ENCODE measurements around the gene MGAT5.

MGAT5 gene

DNA sequence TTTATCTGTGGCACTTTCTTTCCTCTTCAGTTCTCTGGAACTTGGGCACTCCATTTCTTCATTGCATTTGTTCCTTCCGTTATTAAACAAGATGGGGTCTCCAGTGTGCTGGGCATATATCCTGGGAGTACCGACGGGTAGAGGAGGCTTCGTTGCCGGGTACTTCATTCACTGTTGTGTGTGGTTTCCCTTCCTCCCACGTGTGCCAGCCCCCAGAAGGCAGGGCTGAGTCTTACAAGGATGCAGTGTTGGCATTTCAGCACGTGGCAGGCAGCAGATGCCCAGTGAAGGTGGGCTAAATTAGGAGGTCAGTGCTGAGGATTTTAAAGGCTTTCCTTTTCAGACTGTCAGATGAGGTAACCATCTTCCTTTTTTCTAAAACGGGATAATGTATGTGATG, 58.6 kb downstream of the MGAT5 start:
- ATAC-seq = no peak
- TF ChIP-seq ZNF70 (CRISPR knock-in tag; IDR thresholded peaks at IDR 0.05) = no peak
- TF ChIP-seq CSDC2 (CRISPR knock-in tag; IDR thresholded peaks at IDR 0.05) = no peak
- TF ChIP-seq, protein P1, sequence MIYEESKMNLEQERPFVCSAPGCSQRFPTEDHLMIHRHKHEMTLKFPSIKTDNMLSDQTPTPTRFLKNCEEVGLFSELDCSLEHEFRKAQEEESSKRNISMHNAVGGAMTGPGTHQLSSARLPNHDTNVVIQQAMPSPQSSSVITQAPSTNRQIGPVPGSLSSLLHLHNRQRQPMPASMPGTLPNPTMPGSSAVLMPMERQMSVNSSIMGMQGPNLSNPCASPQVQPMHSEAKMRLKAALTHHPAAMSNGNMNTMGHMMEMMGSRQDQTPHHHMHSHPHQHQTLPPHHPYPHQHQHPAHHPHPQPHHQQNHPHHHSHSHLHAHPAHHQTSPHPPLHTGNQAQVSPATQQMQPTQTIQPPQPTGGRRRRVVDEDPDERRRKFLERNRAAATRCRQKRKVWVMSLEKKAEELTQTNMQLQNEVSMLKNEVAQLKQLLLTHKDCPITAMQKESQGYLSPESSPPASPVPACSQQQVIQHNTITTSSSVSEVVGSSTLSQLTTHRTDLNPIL (CRISPR knock-in tag; IDR thresholded peaks at IDR 0.05; ENCODE audit: low read depth) = no peak
- no peak for TF ChIP-seq ZFP30 (CRISPR knock-in tag; IDR thresholded peaks at IDR 0.05)
- no peak for TF ChIP-seq ESRRG (CRISPR knock-in tag; IDR thresholded peaks at IDR 0.05)
- TF ChIP-seq, protein P2, sequence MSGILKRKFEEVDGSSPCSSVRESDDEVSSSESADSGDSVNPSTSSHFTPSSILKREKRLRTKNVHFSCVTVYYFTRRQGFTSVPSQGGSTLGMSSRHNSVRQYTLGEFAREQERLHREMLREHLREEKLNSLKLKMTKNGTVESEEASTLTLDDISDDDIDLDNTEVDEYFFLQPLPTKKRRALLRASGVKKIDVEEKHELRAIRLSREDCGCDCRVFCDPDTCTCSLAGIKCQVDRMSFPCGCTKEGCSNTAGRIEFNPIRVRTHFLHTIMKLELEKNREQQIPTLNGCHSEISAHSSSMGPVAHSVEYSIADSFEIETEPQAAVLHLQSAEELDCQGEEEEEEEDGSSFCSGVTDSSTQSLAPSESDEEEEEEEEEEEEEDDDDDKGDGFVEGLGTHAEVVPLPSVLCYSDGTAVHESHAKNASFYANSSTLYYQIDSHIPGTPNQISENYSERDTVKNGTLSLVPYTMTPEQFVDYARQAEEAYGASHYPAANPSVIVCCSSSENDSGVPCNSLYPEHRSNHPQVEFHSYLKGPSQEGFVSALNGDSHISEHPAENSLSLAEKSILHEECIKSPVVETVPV (CRISPR knock-in tag; IDR thresholded peaks at IDR 0.05) = no peak
- TF ChIP-seq ARNTL (CRISPR knock-in tag; IDR thresholded peaks at IDR 0.05; ENCODE audit: borderline replicate concordance, low read depth) = no peak
- no peak for TF ChIP-seq ZNF8 (CRISPR knock-in tag; IDR thresholded peaks at IDR 0.05)
- TF ChIP-seq, protein P3, sequence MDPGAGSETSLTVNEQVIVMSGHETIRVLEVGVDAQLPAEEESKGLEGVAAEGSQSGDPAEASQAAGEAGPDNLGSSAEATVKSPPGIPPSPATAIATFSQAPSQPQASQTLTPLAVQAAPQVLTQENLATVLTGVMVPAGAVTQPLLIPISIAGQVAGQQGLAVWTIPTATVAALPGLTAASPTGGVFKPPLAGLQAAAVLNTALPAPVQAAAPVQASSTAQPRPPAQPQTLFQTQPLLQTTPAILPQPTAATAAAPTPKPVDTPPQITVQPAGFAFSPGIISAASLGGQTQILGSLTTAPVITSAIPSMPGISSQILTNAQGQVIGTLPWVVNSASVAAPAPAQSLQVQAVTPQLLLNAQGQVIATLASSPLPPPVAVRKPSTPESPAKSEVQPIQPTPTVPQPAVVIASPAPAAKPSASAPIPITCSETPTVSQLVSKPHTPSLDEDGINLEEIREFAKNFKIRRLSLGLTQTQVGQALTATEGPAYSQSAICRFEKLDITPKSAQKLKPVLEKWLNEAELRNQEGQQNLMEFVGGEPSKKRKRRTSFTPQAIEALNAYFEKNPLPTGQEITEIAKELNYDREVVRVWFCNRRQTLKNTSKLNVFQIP (CRISPR knock-in tag; IDR thresholded peaks at IDR 0.05; ENCODE audit: borderline replicate concordance, low read depth) = no peak
- no peak for TF ChIP-seq TOX (CRISPR knock-in tag; IDR thresholded peaks at IDR 0.05; ENCODE audit: borderline replicate concordance)
- TF ChIP-seq PPARA (CRISPR knock-in tag; IDR thresholded peaks at IDR 0.05; ENCODE audit: borderline replicate concordance) = no peak
- TF ChIP-seq TCF4 (CRISPR knock-in tag; IDR thresholded peaks at IDR 0.05; ENCODE audit: borderline replicate concordance) = no peak
- no peak for TF ChIP-seq TSHZ2 (CRISPR knock-in tag; IDR thresholded peaks at IDR 0.05)
- no peak for TF ChIP-seq ZNF565 (CRISPR knock-in tag; conservative IDR thresholded peaks at IDR 0.05; ENCODE audit: low read depth)
- TF ChIP-seq ZC3H10 (CRISPR knock-in tag; IDR thresholded peaks at IDR 0.05) = no peak
- no peak for TF ChIP-seq GLIS3 (CRISPR knock-in tag; IDR thresholded peaks at IDR 0.05)
- TF ChIP-seq RARB (CRISPR knock-in tag; IDR thresholded peaks at IDR 0.05) = no peak
- no peak for TF ChIP-seq SNAI2 (CRISPR knock-in tag; IDR thresholded peaks at IDR 0.05)
- TF ChIP-seq ZFP3 (CRISPR knock-in tag; IDR thresholded peaks at IDR 0.05) = no peak
- TF ChIP-seq, protein P4, sequence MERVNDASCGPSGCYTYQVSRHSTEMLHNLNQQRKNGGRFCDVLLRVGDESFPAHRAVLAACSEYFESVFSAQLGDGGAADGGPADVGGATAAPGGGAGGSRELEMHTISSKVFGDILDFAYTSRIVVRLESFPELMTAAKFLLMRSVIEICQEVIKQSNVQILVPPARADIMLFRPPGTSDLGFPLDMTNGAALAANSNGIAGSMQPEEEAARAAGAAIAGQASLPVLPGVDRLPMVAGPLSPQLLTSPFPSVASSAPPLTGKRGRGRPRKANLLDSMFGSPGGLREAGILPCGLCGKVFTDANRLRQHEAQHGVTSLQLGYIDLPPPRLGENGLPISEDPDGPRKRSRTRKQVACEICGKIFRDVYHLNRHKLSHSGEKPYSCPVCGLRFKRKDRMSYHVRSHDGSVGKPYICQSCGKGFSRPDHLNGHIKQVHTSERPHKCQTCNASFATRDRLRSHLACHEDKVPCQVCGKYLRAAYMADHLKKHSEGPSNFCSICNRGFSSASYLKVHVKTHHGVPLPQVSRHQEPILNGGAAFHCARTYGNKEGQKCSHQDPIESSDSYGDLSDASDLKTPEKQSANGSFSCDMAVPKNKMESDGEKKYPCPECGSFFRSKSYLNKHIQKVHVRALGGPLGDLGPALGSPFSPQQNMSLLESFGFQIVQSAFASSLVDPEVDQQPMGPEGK (CRISPR knock-in tag; IDR thresholded peaks at IDR 0.05; ENCODE audit: borderline replicate concordance) = no peak

GRCh38 chr2:134314202-134314601, 60.3 kb downstream of the MGAT5 start:
- no peak for ATAC-seq

More at GRCh38 chr2:134314202-134314601, 60.3 kb downstream of the MGAT5 start:
- TF ChIP-seq, protein P1 (CRISPR knock-in tag; IDR thresholded peaks at IDR 0.05; ENCODE audit: low read depth) = no peak
- TF ChIP-seq SNAI2 (CRISPR knock-in tag; IDR thresholded peaks at IDR 0.05) = no peak
- no peak for TF ChIP-seq ZNF70 (CRISPR knock-in tag; IDR thresholded peaks at IDR 0.05)
- no peak for TF ChIP-seq ISL1 (CRISPR knock-in tag; IDR thresholded peaks at IDR 0.05)
- no peak for TF ChIP-seq BACH2 (CRISPR knock-in tag; IDR thresholded peaks at IDR 0.05; ENCODE audit: borderline replicate concordance)
- TF ChIP-seq RARB (CRISPR knock-in tag; IDR thresholded peaks at IDR 0.05) = no peak
- no peak for TF ChIP-seq GLIS3 (CRISPR knock-in tag; IDR thresholded peaks at IDR 0.05)
- no peak for TF ChIP-seq PPARA (CRISPR knock-in tag; IDR thresholded peaks at IDR 0.05; ENCODE audit: borderline replicate concordance)
- TF ChIP-seq ZFP3 (CRISPR knock-in tag; IDR thresholded peaks at IDR 0.05) = no peak
- no peak for TF ChIP-seq ZC3H10 (CRISPR knock-in tag; IDR thresholded peaks at IDR 0.05)
- TF ChIP-seq, protein P4 (CRISPR knock-in tag; IDR thresholded peaks at IDR 0.05; ENCODE audit: borderline replicate concordance) = no peak
